GM19351 (cell line): ENCODE measurements around the gene EIF3F.

ENCODE experiments used
- ATAC-seq: cut with Tn5 transposase; IDR thresholded peaks from one replicate; pipeline ENCODE4 v1.9.1; 2021; ENCODE audit warnings: mild to moderate bottlenecking, moderate library complexity; ENCODE audit not compliant: unreplicated experiment

EIF3F gene

DNA sequence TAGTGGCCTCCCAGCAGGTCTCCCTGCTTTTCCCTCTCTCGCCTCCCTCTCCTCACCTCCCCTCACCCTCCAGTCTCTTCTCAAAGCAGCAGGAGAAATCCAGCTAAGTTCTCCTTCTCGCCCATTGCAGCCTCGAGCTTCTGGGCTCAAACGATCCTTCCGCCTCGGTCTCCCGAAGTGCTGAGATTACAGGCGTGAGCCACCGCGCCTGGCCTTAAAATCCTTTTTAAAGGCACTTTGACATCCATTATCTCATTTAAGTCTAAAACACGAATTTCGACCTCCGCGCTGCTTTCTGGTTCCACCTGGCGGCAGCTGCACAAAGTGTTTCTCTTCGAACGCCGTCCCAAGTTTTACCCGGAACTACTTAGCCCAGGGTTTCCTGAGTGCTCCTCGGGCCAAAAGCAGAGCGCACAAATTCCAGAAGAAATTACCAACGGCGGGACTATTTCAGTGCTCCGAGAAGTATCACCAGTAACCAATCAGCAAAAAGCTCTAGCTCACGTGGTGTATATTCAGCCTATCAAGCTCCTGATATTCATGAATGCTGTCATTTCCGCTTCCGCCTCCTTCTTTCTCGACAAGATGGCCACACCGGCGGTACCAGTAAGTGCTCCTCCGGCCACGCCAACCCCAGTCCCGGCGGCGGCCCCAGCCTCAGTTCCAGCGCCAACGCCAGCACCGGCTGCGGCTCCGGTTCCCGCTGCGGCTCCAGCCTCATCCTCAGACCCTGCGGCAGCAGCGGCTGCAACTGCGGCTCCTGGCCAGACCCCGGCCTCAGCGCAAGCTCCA lies at the start of gene EIF3F:
EIF3F (plus strand) TSS at position 570 of the 792 bp plus-strand sequence; CDS start at position 586, 16 bp downstream.
- ATAC-seq = peak; percentile 94

DNA sequence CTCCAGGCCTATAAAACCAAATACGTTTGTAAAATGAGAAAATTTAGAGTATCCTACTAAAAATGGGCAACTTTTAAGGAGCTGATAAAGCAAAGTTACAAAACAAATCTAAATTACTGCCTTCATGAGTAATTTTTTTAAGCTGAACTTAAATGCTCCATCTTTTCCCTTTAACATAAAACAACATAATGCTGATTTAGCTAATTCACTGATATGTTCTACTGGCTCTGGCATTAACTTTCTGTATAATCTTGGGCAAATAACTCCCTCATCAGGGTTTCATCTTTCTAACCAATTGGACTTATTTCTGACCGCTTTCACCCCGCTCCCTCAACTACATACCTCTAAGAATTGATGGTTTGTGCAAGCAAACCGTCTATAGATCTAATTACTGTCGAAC lies 46.0 kb upstream of the EIF3F start:
- no peak for ATAC-seq

GRCh38 chr11:7941608-7942007 lies 45.5 kb upstream of the EIF3F start, which contains the start of gene OR10A3:
TSS of gene OR10A3 (minus strand) at chr11:7941708. CDS start at chr11:7939520, 2,188 bp downstream.
- ATAC-seq = no peak

DNA sequence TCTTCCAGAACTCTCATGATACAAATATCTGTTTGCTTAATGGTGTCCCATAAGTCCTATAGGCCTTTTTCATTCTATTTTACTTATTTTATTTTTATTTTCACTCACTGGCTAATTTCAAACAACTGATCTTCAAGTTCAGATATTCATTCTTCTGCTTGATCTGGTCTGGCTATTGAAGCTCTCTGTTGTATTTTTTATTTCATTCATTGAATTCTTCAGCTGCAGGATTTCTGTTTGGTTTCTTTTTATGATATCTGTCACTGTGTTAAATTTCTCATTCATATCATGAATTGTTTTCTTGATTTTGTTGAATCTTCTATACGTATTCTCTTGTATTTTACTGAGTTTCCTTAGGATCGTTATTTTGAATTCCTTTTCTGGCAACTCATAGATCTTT lies 43.0 kb upstream of the EIF3F start:
- ATAC-seq = no peak

- ATAC-seq = no peak
Measured at GRCh38 chr11:7949934-7950333, 37.2 kb upstream of the EIF3F start.

GRCh38 chr11:7955191-7955590 lies 31.9 kb upstream of the EIF3F start:
- ATAC-seq = no peak

GRCh38 chr11:7964261-7964660 lies 22.9 kb upstream of the EIF3F start:
- ATAC-seq = no peak

DNA sequence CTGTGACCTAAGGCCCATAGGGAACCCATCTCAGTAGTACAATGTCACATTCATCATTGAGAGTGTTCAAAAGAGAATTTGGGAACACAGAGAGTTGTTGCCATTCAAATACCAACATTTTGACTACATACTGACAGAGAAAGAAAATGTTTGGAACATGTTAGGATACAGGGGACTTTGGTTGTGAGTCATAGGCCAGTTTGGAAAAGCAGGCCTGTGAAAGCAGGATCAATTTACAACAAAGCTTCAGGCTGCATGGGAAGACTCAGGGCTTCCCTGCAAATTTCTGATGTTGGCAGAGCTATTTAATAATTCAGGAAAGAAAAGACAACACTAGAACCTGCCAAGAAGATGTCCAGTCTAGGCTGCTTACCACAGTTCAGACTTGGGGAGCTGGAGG lies 22.3 kb upstream of the EIF3F start:
- no peak for ATAC-seq

GRCh38 chr11:7965386-7965785 lies 21.8 kb upstream of the EIF3F start, which contains the start of gene NLRP10:
TSS of gene NLRP10 (minus strand) at chr11:7965447. CDS start at chr11:7963495, 1,952 bp downstream.
- ATAC-seq = no peak

DNA sequence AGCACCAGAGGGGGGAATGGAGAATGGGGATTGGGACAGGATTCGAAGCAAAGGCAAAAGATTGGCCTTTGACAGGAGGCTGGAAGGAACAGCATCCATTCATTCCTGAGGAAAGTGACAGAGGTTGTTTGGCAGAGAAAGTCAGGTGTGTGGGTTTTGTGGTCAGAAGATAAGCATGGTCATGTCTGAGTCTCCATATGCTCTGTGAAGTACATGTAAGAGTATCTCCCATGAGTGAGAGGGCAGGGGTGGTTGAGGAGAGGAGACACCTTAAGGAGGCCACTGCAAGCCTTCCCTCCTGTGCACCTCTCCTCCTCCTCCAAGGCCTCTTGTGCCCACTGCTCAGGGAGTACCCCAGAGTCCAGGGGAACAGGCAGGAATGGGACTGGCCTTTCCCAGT lies 20.0 kb upstream of the EIF3F start:
- no peak for ATAC-seq

DNA sequence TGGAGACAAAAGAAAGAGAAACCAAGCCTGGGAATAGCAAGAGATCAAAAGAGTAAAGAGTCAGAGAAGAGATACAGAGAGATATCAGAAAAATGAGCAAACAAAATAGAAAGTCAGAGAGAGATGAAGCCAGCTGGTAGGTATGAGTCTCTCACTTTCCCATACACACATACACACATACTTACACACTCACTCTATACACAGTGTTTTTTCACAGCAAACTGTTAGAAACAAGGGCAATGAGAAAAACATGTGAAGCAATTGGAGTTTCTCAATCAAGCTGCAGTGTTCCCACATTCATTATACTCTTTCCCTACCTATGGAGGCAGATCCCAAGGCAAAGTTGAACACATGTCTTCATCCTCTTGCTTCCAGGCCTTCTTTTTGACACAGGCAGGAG lies 19.3 kb upstream of the EIF3F start:
- ATAC-seq = no peak

DNA sequence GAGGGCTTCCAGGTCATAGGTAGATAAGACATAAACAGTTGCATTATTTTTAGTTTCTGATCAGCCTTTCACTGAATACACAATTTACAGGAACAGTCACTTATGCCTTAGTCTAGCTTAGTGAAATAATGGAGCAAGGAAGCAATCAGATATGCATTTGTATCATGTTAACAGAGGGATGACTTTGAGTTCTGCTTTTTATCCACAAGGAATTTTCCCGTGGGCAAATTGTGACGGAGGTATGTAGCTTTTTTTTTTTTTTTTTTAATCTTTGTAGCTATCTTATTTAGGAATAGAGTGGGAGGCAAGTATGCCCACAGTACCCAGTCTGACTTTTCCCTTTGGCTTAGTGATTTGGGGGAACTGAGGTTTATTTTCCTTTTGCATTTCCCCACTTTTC lies 18.5 kb upstream of the EIF3F start:
- ATAC-seq = no peak

DNA sequence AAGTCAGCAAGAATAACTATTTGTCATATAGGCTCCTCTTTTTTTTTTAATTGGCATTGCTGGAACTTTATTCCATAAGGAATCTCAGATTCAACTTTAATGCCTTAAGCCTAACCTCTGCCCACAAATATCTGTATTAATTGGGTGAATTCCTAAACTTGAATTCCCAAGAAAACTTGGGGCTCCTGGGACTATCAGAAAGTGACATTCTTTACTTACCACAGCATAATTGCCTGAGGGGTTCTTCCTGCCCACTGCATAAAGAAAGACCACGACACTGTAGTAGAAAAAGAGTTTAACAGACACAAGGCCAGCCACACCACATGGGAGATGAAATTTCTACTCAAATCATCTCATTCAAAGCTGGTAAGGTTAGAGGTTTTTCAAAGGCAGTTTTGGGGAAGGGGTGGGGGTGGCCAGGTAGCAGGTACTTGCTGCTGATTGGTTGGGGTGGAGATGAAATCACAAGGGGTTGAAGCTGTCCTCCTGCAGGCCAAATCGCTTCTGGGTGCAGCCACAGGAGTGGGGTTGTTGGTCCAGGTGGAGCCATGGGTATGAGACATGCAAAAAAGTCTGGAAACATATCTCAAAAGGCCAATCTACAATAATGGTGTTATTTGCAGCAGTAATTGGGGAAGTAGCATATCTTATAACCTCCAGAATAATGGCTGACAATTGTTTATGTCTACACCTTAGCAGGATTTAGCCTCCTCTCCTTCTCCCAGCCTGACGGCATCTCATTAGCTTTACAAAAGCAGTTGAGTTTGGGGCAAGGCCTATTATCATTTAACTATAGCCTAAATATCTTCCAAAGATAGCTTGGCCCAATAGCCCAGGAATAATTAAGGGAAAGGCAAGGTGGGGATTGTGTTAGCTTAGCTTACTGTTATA lies 17.1 kb upstream of the EIF3F start:
- ATAC-seq = no peak

- ATAC-seq = no peak
Measured at GRCh38 chr11:7971846-7972245, 15.3 kb upstream of the EIF3F start.

- ATAC-seq = no peak
Measured at GRCh38 chr11:7973011-7973410, 14.1 kb upstream of the EIF3F start.

DNA sequence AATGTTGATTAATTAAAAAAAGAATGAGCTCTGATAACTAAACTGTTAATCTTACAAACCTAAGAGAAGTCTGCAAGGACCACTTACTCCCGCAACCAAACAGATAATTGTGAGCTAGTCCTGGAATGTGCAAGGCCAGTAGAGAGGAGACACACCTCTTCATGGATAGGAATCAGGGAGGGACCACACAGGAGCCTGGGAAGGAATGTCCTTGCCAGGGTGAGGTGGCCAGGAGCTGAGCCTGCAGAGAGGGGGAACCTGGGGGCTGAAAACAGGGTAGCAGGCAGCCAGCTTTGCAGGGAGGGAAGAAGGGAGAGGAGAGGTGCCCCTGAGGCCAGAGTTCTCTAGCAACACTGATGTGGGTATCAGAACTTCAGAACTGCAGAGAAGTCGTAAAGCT lies 12.5 kb upstream of the EIF3F start:
- ATAC-seq = no peak

DNA sequence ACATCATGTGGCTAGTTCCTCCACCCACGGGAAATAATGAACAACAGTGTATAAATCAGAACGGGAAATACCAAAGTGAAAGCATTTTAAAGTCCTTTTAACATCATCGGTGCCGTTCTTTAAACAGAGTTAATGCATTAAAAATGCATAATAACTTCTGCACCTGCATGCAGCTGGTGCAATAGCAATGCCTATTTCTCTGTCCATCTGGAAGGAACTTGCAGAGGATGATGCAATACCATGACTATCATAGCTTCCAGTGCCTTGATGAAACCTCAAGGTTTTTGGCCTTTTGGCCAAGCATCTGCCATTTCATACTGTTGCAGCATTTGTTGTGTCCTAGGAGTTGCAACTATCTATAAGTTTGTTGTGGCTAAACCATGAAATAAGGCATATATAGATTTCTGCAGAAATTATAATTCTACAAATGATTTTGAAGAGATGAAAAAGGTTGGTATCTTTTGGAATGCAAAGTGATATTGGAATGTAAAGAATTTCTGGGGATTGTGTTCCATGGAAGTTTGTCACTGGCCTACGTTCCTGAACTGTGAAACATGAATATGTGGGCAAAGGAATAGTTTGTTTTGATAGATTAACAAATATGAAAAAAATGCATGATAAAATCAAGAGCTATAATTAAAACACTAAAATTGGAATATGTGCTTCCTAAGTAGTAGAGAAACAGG lies 9.8 kb upstream of the EIF3F start:
- ATAC-seq = no peak

DNA sequence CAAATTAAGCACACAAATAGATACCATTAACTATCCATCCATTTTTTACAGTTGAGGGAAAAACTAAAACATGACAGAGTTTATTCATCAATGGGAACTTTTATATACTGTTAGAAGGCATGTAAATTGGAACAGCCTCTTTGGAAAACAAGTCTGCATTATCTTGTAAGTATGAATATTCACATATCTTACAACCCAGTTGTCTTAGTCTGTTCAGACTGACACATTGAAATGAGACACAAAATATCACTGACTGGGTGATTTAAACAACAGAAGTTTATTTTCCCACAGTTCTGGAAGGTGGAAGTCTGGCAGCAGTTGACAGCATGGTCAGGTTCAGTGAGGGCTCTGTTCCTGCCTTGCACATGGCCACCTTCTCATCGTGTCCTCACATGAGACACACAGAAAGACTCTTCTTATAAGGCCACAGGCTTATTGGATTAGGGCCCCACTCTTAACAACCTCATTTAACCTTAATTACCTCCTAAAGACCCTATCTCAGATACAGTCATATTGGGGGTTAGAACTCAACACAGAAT lies 5.4 kb upstream of the EIF3F start:
- ATAC-seq = no peak

- ATAC-seq = no peak
Measured at GRCh38 chr11:7982582-7983119, 4.5 kb upstream of the EIF3F start.

DNA sequence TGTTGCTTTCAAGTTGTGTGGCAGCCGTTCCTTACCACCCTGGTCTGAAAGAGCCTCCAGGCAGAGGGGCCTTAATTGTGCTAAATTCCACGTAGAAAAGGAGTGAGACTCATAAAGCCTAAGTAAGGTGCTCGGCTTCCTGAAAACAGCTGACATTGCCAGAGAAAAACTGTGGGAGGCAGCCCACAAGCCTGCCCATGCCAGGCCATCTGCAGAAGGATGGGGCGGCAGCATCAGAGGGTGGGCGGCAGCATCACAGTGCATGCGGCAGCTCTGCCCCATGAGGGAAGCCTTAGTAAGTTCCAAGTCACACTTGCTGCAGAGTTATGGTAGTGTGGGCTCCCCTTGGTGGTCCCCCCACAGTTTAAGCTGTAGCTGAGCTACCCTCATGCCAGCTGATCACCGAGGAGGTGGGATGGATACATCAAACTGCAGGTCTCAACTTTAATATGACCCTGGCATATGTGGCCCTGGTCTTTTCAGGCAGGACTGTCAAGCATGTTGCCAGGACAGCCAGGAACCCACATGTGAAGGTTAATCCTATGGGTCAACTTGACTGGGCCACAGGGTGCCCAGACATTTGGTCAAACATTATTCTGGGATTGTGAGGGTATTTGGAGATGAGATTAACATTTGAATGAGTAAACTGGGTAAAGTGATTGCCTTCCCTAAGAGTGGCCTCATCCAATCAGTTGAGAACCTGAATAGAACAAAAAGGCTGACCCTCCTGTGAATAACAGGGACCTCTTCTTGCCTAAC lies 3.1 kb upstream of the EIF3F start:
- ATAC-seq = no peak
